Activated naive CD4-positive, alpha-beta T cell (primary cell): ENCODE results near the gene TEDC1.

Experiments
- DNase-seq, 4 experiments: peaks; one replicate each; lab custom pipeline; 2025; lab: John Stamatoyannopoulos, UW

The TEDC1 gene

GRCh38 chr14:105490572-105491365 is at the start of gene TEDC1:
Gene TEDC1 (plus strand): TSS chr14:105491246. CDS start chr14:105491376, 130 bp downstream.
- DNase-seq: peak; percentile 100

GRCh38 chr14:105442125-105442524 is 48.9 kb upstream of the TEDC1 start:
- DNase-seq: no peak

- no peak for DNase-seq
Measured at GRCh38 chr14:105442834-105443233, 48.2 kb upstream of the TEDC1 start.

GRCh38 chr14:105444859-105445258 is 46.2 kb upstream of the TEDC1 start:
- DNase-seq: no peak

GRCh38 chr14:105445290-105445689 is 45.8 kb upstream of the TEDC1 start:
- no peak for DNase-seq

GRCh38 chr14:105445901-105446845 is 44.9 kb upstream of the TEDC1 start:
- DNase-seq: no peak

- DNase-seq: no peak
Measured at GRCh38 chr14:105446971-105447370, 44.1 kb upstream of the TEDC1 start.

- DNase-seq: no peak
Measured at GRCh38 chr14:105447651-105448640, 43.1 kb upstream of the TEDC1 start.

GRCh38 chr14:105448706-105449111 is 42.3 kb upstream of the TEDC1 start:
- DNase-seq: peak in 3 of 4 experiments; percentile 39 to 60 (median 46)

- DNase-seq: no peak
Measured at GRCh38 chr14:105449276-105450122, 41.5 kb upstream of the TEDC1 start.

- DNase-seq: no peak
Measured at GRCh38 chr14:105450123-105450505, 40.9 kb upstream of the TEDC1 start.

GRCh38 chr14:105450864-105451720 is 40.0 kb upstream of the TEDC1 start:
- no peak for DNase-seq

- no peak for DNase-seq
Measured at GRCh38 chr14:105452963-105453362, 38.1 kb upstream of the TEDC1 start.

- no peak for DNase-seq
Measured at GRCh38 chr14:105453847-105454246, 37.2 kb upstream of the TEDC1 start.

- DNase-seq: no peak
Measured at GRCh38 chr14:105455086-105455640, 35.9 kb upstream of the TEDC1 start.

GRCh38 chr14:105455766-105456660 is 35.0 kb upstream of the TEDC1 start:
- DNase-seq: no peak

GRCh38 chr14:105456736-105457617 is 34.1 kb upstream of the TEDC1 start:
- DNase-seq: no peak
